22Rv1 (cell line): Measurements from ENCODE around the gene GALM.

Experiments used
- ZFX ChIP-seq: fragments of 450-650 bp; IDR thresholded peaks from 2 replicates; pipeline ENCODE4 v1.6.1; 2017; ENCODE audit warnings: antibody characterized with exemption, borderline replicate concordance
- TF ChIP-seq, protein P1 (sequence below): fragments of 450-650 bp; IDR thresholded peaks from 2 replicates; pipeline ENCODE4 v1.5.1; 2017; ENCODE audit warnings: mild to moderate bottlenecking

GRCh38 chr2:38698467-38699003 is 32.6 kb downstream of the GALM start:
- TF ChIP-seq, protein P1, sequence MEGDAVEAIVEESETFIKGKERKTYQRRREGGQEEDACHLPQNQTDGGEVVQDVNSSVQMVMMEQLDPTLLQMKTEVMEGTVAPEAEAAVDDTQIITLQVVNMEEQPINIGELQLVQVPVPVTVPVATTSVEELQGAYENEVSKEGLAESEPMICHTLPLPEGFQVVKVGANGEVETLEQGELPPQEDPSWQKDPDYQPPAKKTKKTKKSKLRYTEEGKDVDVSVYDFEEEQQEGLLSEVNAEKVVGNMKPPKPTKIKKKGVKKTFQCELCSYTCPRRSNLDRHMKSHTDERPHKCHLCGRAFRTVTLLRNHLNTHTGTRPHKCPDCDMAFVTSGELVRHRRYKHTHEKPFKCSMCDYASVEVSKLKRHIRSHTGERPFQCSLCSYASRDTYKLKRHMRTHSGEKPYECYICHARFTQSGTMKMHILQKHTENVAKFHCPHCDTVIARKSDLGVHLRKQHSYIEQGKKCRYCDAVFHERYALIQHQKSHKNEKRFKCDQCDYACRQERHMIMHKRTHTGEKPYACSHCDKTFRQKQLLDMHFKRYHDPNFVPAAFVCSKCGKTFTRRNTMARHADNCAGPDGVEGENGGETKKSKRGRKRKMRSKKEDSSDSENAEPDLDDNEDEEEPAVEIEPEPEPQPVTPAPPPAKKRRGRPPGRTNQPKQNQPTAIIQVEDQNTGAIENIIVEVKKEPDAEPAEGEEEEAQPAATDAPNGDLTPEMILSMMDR: no peak
- no peak for TF ChIP-seq ZFX
